ENCODE results near the gene STKLD1.

The STKLD1 gene

DNA sequence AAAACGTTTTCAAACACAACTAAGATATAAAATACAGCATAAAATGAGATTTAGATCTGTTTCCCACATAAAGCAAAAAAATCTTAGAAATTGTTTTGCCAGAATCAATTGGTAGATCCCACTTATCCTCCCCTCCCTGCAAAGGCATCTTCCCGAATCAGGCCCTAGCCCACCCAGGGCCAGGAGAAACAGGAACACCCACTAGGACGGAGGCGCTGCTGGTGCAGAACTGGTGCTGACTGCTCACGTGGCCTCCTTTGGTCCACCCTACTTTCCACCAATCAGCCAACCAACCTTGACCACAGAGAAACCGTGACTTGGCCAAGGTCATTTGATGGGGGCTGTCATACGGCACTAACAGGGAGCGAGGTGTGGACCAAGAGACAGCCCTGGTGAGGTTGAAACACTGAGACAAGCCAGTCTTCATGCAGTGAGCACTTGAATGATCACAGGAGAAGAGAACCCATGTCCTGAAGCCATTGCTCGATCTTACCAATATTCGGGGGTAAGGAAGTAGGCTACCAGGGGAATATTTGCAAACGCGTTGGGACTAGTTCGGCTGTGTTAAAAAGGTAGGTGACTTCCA lies 14.6 kb upstream of the STKLD1 start:
- no peaks in the 10 kb centered on the region for H3K27me3 Mint-ChIP-seq
- peak overlapping the region; percentile 28 for H3K27ac Mint-ChIP-seq
- H3K4me3 Mint-ChIP-seq, result no peak overlapping the region
- no peaks in the 10 kb centered on the region for H3K9me3 Mint-ChIP-seq
- peaks cover 21% of the 10 kb centered on the region for H3K4me1 Mint-ChIP-seq
- peaks cover 58% of the 10 kb centered on the region for H3K36me3 Mint-ChIP-seq
- no peak for DNase-seq
- CTCF ChIA-PET, result interaction anchor here (0.6 to 1.2 kb wide), 2 partner anchors 10 to 13 kb away, joined by 3 to 4 read pairs; partner anchors contain the start of genes MED22 and RPL7A

GRCh38 chr9:133362359-133363044 lies 13.7 kb upstream of the STKLD1 start:
- CTCF ChIA-PET, result interaction anchor here (0.6 to 1.2 kb wide), 3 partner anchors 9 to 42 kb away, joined by 3 to 4 read pairs (median 3); partner anchors contain the start of genes MED22 and RPL7A
- peak overlapping the region; percentile 28 for H3K27ac Mint-ChIP-seq
- DNase-seq, result no peak
- no peaks in the 10 kb centered on the region for H3K9me3 Mint-ChIP-seq
- H3K4me1 Mint-ChIP-seq, result peaks cover 16% of the 10 kb centered on the region
- H3K27me3 Mint-ChIP-seq, result no peaks in the 10 kb centered on the region
- H3K36me3 Mint-ChIP-seq, result peaks cover 62% of the 10 kb centered on the region
- no peak overlapping the region for H3K4me3 Mint-ChIP-seq

- Mint-ChIP-seq H3K4me1 (peaks cover 37% of the 10 kb centered on the region), H3K36me3 (peaks cover 62% of the 10 kb centered on the region), H3K27me3 (no peaks in the 10 kb centered on the region), H3K9me3 (no peaks in the 10 kb centered on the region), H3K27ac (no peak overlapping the region), H3K4me3 (no peak overlapping the region)
- DNase-seq, result no peak
- CTCF ChIA-PET, result interaction anchor here (1.6 to 2.1 kb wide), 2 partner anchors 9 to 15 kb away, joined by 5 to 6 read pairs; no protein-coding TSS in a partner anchor
These were observed 9.7 kb upstream of the STKLD1 start for GRCh38 chr9:133366435-133366834.

GRCh38 chr9:133367221-133367620 lies 8.9 kb upstream of the STKLD1 start:
- Mint-ChIP-seq H3K4me3 (no peak overlapping the region), H3K4me1 (peaks cover 45% of the 10 kb centered on the region), H3K27ac (no peak overlapping the region), H3K9me3 (no peaks in the 10 kb centered on the region), H3K36me3 (peaks cover 58% of the 10 kb centered on the region), H3K27me3 (no peaks in the 10 kb centered on the region)
- CTCF ChIA-PET, result interaction anchor here (0.6 to 1.6 kb wide), 2 partner anchors 10 to 17 kb away, joined by 3 to 5 read pairs; no protein-coding TSS in a partner anchor
- no peak for DNase-seq

DNA sequence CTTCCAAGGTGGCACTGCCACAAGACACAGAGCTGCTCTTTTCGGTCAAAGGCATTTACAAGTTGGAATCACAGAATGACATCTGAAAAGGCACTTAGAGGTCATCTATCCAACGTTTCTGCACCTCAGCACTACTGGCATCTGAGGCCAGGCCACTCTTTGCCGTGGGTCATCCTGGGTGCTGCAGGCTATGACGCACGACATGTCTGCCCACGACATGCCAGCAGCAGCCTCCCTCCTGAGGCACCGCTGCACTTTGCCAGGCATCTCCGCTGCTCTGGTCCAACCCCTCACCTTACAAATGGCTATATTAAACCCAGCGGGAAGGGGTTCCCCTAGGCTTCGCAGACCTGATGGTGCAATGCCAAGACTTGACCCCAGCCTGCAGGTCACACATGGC lies 8.4 kb upstream of the STKLD1 start:
- Mint-ChIP-seq H3K4me1 (peaks cover 50% of the 10 kb centered on the region), H3K36me3 (peaks cover 58% of the 10 kb centered on the region), H3K27ac (no peak overlapping the region), H3K4me3 (no peak overlapping the region), H3K27me3 (no peaks in the 10 kb centered on the region), H3K9me3 (no peaks in the 10 kb centered on the region)
- no peak for DNase-seq
- CTCF ChIA-PET, result no interaction called here

- DNase-seq, result no peak
- peaks cover 57% of the 10 kb centered on the region for H3K36me3 Mint-ChIP-seq
These were observed 7.8 kb upstream of the STKLD1 start for GRCh38 chr9:133368249-133368881.

GRCh38 chr9:133369422-133369821 lies 6.7 kb upstream of the STKLD1 start:
- CTCF ChIA-PET, result interaction anchor here (1.6 kb wide), 1 partner anchor 39 kb away, joined by 7 read pairs; no protein-coding TSS in a partner anchor

More at GRCh38 chr9:133368249-133368881, 7.8 kb upstream of the STKLD1 start:
- Mint-ChIP-seq H3K4me1 (peaks cover 56% of the 10 kb centered on the region), H3K9me3 (no peaks in the 10 kb centered on the region), H3K27me3 (no peaks in the 10 kb centered on the region), H3K27ac (peak overlapping the region; percentile 64), H3K4me3 (peak overlapping the region; percentile 35)
- CTCF ChIA-PET, result no interaction called here

GRCh38 chr9:133369933-133370332 lies 6.2 kb upstream of the STKLD1 start:
- Mint-ChIP-seq H3K9me3 (no peaks in the 10 kb centered on the region), H3K4me1 (peaks cover 67% of the 10 kb centered on the region), H3K27me3 (no peaks in the 10 kb centered on the region), H3K4me3 (peak overlapping the region; percentile 64), H3K36me3 (peaks cover 53% of the 10 kb centered on the region), H3K27ac (peak overlapping the region; percentile 96)
- no peak for DNase-seq
- CTCF ChIA-PET, result interaction anchor here (1.6 to 2.0 kb wide), 2 partner anchors 40 to 184 kb away, joined by 6 to 7 read pairs; no protein-coding TSS in a partner anchor

More at GRCh38 chr9:133369422-133369821, 6.7 kb upstream of the STKLD1 start:
- Mint-ChIP-seq H3K27ac (peak overlapping the region; percentile 96), H3K4me1 (peaks cover 62% of the 10 kb centered on the region), H3K36me3 (peaks cover 50% of the 10 kb centered on the region), H3K4me3 (no peak overlapping the region), H3K9me3 (no peaks in the 10 kb centered on the region), H3K27me3 (no peaks in the 10 kb centered on the region)
- DNase-seq, result no peak

GRCh38 chr9:133370685-133371084 lies 5.5 kb upstream of the STKLD1 start:
- Mint-ChIP-seq H3K4me1 (peaks cover 67% of the 10 kb centered on the region), H3K4me3 (peak overlapping the region; percentile 64), H3K27me3 (no peaks in the 10 kb centered on the region), H3K27ac (peak overlapping the region; percentile 96), H3K9me3 (no peaks in the 10 kb centered on the region), H3K36me3 (peaks cover 50% of the 10 kb centered on the region)
- peak; percentile 62 for DNase-seq
- CTCF ChIA-PET, result interaction anchor here (0.8 to 3.9 kb wide), 17 partner anchors 8 to 204 kb away, joined by 3 to 32 read pairs (median 5); partner anchors contain the start of genes MED22, RPL7A, SURF1 and SURF2

- peak overlapping the region; percentile 64 for H3K4me3 Mint-ChIP-seq
- peak overlapping the region; percentile 96 for H3K27ac Mint-ChIP-seq
- peak; percentile 78 for DNase-seq
These were observed 4.9 kb upstream of the STKLD1 start for GRCh38 chr9:133371261-133371711.

GRCh38 chr9:133372144-133372543 lies 4.0 kb upstream of the STKLD1 start:
- DNase-seq, result no peak
- Mint-ChIP-seq H3K9me3 (no peaks in the 10 kb centered on the region), H3K4me3 (peak overlapping the region; percentile 64), H3K36me3 (peaks cover 41% of the 10 kb centered on the region), H3K27ac (peak overlapping the region; percentile 96), H3K27me3 (peaks cover 1% of the 10 kb centered on the region), H3K4me1 (peaks cover 71% of the 10 kb centered on the region)
- CTCF ChIA-PET, result interaction anchor here (0.7 to 3.9 kb wide), 9 partner anchors 9 to 33 kb away, joined by 3 to 32 read pairs (median 6); partner anchors contain the start of genes MED22, RPL7A, SURF1 and SURF2

More at GRCh38 chr9:133371261-133371711, 4.9 kb upstream of the STKLD1 start:
- H3K4me1 Mint-ChIP-seq, result peaks cover 67% of the 10 kb centered on the region
- CTCF ChIA-PET, result interaction anchor here (0.7 to 3.9 kb wide), 18 partner anchors 9 to 205 kb away, joined by 3 to 32 read pairs (median 5); partner anchors contain the start of genes MED22, RPL7A, SURF1 and SURF2
- H3K9me3 Mint-ChIP-seq, result no peaks in the 10 kb centered on the region
- H3K36me3 Mint-ChIP-seq, result peaks cover 44% of the 10 kb centered on the region
- no peaks in the 10 kb centered on the region for H3K27me3 Mint-ChIP-seq

DNA sequence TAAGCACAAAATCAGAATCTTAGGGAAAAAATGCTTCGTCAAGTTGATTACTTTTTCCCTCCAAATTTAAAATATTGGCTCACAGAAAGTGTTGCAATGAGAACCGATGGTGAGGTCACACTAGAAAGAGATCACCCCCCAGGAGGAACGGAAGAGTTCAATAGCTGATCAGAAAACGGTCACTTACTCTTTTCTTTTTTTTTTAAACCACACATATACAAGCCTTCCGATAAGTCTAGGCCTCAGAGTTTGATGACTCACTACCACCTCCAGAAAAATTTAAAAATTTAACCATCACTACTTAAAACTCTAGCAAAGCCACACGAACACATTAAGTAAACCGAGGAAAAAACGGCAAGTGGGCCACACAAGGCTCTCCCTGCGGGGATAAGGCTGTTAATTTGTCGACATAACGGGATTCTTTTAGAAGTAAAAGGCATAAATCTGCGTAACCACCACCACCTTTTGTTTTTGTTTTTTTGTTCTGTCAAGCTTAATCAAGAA lies 1.5 kb upstream of the STKLD1 start:
- H3K27ac Mint-ChIP-seq, result peak overlapping the region; percentile 98
- CTCF ChIA-PET, result no interaction called here
- no peaks in the 10 kb centered on the region for H3K9me3 Mint-ChIP-seq
- H3K36me3 Mint-ChIP-seq, result peaks cover 27% of the 10 kb centered on the region
- peaks cover 56% of the 10 kb centered on the region for H3K4me1 Mint-ChIP-seq
- H3K27me3 Mint-ChIP-seq, result peaks cover 15% of the 10 kb centered on the region
- DNase-seq, result no peak
- H3K4me3 Mint-ChIP-seq, result peak overlapping the region; percentile 92

DNA sequence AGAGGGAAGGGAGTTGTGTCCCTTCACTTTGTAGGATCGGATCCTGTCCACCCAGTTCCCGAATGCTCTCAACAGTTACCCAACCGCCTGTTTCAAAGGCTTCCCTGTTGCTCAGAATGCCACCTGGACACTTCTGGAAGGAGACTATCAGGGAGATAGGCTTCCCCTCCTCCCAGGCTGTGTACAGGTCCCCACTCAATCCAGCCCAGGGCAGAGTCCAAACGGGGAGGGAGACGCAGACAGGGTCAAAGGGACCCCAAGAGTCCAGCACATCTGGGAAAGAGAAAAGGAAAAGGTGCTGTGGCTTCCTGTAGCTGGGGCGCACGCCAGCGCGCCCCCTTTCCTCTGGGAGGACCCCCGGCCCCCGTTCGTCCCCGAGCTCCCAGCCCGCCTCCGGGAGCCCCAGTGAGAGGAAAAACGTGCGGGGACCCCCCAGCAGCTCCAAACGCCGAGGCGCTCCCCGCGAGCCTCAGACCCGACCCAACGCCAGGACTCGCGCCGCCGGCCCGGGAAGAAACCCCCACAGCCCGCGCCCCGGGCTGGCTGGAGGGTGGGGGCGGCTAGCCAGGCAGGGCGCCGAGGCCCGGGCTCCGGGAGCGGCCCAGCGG lies 946 bp upstream of the STKLD1 start:
- peak overlapping the region; percentile 92 for H3K4me3 Mint-ChIP-seq
- CTCF ChIA-PET, result no interaction called here
- DNase-seq, result peak; percentile 42
- H3K4me1 Mint-ChIP-seq, result peaks cover 50% of the 10 kb centered on the region
- H3K36me3 Mint-ChIP-seq, result peaks cover 21% of the 10 kb centered on the region
- no peaks in the 10 kb centered on the region for H3K9me3 Mint-ChIP-seq
- peaks cover 15% of the 10 kb centered on the region for H3K27me3 Mint-ChIP-seq
- H3K27ac Mint-ChIP-seq, result peak overlapping the region; percentile 98

All from activated naive CD4-positive, alpha-beta T cell treated with anti-CD3 and anti-CD28 coated beads, Interleukin-2, amount 10 ng/mL, durations not matched to agents 7 days and 5 days (primary cell).